ENCODE results near the gene PLCL1.

GRCh38 chr2:198191651-198192050 is 387.3 kb downstream of the PLCL1 start:
- TF ChIP-seq CTCF (IDR thresholded peaks at IDR 0.05; ENCODE audit: insufficient read depth, low read length), result no peak
- no peak for TF ChIP-seq POLR2AphosphoS5 (IDR thresholded peaks at IDR 0.05; ENCODE audit: low read depth)
- TF ChIP-seq REST (IDR thresholded peaks at IDR 0.05; ENCODE audit: insufficient replicate concordance, low read depth), result no peak
- no peak for TF ChIP-seq SPI1 (IDR thresholded peaks at IDR 0.05; ENCODE audit: borderline replicate concordance, low read depth)
- no peak for TF ChIP-seq GABPA (IDR thresholded peaks at IDR 0.05; ENCODE audit: low read depth)

Data from HL-60 (cell line).